GM18502 (cell line): ENCODE data around the gene ZIK1.

Source experiments
- ATAC-seq: cut with Tn5 transposase; IDR thresholded peaks from one replicate; pipeline ENCODE4 v1.9.1; 2021; ENCODE audit warnings: mild to moderate bottlenecking; ENCODE audit not compliant: unreplicated experiment, poor library complexity

ZIK1 gene

DNA sequence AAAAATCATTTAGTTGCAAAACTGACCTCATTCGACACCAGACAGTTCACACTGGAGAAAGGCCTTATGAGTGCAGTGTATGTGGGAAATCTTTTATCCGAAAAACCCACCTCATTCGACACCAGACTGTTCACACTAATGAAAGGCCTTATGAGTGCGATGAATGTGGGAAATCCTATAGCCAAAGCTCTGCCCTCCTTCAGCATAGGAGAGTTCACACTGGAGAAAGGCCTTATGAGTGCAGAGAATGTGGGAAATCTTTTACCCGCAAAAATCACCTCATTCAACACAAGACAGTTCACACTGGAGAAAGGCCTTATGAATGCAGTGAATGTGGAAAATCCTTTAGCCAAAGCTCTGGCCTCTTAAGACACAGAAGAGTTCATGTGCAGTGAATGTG is 23.0 kb downstream of the ZIK1 start:
- ATAC-seq: no peak

DNA sequence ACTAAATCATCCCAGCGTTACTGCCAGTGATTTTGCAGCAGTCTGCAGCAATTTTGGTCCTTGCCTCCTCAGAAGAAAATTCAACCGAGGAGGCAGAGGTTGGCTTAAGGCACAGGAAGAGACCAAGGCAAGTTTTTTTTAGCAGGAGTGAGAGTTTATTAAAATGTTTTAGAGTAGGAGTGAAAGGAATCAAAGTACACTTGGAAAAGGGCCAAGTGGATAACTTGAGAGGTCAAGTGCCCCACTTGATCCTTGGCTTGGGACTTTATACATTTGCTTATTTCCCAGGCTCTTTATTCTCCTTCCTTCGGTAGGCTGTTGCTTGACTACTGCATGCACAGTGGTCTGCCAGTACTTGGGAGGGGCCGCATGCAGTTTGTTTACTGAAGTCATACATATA is 27.2 kb downstream of the ZIK1 start:
- ATAC-seq: no peak

DNA sequence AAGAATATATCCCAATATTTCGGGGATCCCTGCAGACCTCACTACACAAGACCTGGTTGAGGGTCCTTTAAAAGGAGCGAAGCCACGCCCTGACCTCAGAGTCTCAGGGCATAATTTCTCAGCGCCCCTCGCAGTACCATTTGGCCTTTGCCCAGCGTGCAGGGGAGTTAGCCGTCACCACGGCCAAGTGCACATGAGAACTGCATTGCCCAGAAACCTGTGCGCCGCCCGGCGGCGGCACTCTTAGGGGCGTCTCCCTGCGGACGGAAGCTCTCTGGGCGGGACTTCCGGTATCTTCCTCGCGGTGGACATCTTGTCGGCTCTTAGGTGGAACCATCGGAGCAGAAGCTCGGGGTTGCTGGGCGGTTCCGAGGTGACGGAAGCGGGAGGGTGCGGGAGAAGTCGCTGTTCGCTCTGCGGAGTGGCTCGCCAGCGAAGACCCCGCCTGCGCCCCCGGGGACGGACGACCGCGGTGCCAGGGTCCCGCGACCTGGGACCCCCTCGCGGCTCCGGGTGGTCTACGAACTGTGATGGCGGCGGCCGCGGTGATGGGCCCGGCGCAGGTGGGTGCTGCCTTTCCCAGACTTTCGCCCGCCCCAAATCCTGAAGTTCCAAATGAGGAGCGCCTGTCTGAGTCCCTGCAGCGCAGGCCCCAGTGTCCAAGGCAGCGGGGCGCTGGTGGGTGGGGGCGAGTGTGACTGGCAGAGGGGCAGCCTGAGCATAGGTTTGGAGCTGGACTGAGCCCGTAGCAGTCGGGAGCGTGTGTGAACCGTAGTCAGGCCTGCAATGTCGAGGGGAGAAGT is 30.2 kb downstream of the ZIK1 start, which contains the start of gene ZNF134:
ZNF134 (plus strand) TSS at position 302 of the 803 bp plus-strand sequence. CDS start 5,227 bp downstream, outside the sequence.
- ATAC-seq: peak; percentile 96

DNA sequence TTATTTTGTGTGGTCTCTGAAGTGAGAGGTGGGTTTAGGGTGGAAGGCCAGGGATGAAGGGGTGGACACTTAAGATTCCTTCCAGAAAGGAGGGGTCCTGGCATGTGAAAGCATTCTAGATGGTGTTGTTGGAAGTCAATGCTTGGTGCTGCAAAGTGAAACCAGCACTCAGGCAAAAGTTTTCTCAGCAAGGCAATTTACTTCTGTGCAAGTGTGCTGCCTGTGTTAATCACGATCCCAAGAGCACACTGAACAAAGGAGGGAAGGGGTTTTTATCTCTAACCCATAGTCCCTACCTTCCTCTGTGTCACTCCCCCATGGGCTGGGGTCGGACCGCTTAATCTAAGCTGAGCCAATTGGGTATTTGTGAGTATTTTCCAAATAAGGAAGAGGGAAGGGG is 31.4 kb downstream of the ZIK1 start:
- ATAC-seq: no peak

DNA sequence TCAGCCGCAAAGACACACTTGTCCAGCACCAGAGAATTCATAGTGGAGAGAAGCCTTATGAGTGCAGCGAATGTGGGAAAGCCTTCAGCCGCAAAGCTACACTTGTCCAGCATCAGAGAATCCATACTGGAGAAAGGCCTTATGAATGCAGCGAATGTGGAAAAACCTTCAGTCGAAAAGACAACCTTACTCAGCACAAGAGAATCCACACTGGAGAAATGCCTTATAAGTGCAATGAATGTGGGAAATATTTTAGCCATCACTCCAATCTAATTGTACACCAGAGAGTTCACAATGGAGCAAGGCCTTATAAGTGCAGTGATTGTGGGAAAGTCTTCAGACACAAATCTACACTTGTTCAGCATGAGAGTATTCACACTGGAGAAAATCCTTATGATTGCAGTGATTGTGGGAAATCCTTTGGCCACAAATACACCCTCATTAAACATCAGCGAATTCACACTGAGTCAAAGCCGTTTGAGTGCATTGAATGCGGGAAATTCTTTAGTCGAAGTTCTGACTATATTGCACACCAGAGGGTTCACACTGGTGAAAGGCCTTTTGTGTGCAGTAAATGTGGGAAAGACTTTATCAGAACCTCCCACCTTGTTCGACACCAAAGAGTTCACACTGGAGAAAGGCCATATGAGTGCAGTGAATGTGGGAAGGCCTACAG is 36.9 kb downstream of the ZIK1 start:
- ATAC-seq: no peak

DNA sequence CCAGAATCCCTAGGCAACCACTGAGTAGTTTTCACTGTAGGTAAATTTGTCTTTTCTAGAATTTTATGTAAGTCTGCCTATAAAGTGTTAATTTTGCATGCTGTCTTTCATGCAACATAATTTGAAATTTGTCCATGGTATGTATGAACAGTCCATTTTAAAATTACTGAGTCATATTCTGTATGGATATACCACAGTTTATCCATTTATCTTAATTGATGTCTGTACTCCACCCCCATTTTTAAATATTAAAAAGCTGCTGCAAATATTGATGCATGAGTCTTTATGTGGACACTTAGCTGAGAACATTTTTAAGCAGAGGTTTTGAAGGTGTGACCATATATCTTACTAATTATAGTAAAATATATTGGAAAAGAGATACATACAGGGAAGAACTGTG is 39.1 kb downstream of the ZIK1 start:
- no peak for ATAC-seq

DNA sequence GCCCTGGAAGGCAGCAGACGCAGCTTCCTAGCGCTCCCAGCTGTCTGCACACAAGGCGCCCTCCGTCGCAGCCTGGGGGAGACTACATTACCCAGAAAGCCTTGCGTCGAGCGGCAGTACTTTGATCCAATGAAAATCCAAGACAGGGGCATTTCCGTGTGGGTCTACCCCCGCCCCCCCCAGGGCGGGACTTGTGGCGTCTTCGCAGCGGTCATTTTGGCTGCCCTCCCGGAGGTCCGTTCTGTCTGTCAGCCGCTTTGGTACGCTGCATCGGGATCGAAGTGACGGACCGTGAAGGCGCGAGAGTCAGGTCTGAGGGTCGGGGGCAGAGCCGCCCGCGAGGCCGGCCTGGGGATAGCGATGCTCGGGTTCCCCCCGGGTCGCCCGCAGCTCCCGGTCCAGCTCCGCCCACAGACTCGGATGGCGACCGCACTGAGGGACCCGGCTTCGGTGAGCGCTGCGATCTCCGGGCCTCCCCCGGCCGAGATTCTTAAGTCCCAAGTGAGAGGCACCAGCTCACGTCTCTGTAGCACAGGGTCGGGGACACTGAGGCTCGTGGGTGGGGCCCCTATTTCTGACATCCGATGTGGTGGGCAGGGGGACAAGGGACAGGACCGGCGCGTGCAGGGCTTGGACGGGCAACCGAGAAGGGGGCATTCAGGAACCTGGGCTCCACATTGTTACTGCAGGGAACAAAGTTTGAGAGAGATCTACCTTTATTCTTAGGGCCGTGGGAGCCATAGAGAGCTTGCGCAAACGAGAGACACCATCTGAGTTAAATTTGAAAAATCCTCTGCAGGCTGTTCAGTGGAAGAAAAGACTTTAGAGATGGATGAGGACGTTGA is 49.3 kb downstream of the ZIK1 start, which contains the start of gene ZNF211:
ZNF211 (plus strand) TSS at position 182 of the 845 bp plus-strand sequence; CDS start at position 361, 179 bp downstream.
- ATAC-seq: peak; percentile 96

DNA sequence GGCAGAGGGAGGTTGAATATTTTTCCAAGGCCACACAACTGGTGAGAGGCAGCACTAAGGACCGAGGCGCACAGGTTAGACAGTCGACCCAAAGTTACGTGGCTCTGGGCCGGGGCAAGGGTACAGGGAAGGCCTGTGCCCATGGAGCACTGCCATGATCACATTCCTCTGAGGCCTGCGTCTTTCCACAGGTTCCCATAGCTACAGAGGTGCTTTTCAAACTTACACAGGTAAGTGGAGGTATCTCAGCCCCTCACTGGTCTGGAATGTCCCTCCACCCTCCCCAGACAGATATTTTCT is 49.8 kb downstream of the ZIK1 start:
- ATAC-seq: no peak

DNA sequence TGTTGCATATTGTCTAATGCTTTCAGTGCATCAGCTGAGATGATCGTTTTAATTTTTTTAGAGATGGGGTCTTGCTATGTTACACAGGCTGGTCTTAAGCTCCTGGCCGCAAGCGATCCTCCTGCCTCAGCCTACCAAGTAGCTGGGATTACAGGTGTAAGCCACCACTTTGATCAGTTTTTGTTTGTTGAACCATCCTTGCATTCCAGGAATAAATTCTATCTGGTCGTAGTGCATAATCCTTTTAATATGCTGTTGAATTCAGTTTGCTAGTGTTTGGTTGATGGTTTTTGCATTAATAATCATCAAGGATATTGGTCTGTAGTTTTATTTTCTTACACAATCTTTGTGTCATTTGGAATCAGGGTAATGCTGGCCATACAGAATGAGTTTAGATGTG is 53.4 kb downstream of the ZIK1 start:
- ATAC-seq: no peak

DNA sequence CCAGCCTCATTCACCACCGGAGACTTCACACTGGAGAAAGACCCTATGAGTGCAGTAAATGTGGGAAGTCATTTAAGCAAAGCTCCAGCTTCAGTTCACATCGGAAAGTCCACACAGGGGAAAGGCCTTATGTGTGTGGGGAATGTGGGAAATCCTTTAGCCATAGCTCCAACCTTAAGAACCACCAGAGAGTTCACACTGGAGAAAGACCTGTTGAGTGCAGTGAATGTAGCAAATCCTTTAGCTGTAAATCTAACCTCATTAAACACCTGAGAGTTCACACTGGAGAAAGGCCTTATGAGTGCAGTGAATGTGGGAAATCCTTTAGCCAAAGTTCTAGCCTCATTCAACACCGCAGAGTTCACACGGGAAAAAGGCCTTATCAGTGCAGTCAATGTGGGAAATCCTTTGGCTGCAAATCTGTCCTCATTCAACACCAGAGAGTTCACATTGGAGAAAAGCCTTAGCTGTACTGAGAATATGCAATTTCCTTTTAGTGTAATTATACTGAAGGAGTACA is 57.8 kb downstream of the ZIK1 start:
- no peak for ATAC-seq

DNA sequence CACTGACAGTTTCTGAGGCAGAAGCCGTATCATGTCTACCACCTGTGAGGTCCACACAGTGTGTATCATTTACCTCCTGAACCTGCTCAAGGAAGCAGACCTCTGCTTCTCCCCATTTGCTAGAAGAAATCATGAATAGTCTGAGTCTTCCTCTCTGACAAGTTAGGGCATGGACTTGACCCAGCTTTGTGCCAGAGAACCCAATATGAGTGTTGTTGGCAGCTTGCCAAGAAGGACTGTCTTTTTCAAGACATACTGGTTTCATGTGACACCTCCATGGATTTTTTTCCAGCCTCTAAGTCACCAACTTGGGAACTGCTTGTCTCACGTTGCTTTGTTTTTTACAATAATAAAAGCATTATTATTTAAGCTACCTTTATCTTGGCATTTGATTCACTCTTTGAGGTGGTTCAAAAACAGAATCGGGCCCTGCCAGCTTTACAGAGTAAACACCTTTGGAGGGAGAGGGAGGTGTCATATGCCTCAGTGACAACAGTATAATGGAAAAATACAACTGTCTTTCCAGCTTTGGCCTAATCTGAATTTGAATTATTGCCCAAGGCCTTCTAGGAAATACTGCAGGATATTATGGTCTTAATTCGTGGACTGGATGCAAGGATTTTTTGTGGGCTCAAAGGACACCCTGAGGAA is 58.6 kb downstream of the ZIK1 start:
- ATAC-seq: no peak
